ENCODE data around the gene BRI3BP. TPM values are rescaled to one million over a fixed set of nuclear protein-coding genes. Genes with fewer than 3 reads are reported as not detected.
"Not testable (repeated sequence)": the region's sequence is repeated elsewhere in the genome, so short reads cannot be mapped to it uniquely, and the experiment has no call there.

Gene BRI3BP
- total RNA-seq, 1 donor from 2014 or later = 6.8 TPM

DNA sequence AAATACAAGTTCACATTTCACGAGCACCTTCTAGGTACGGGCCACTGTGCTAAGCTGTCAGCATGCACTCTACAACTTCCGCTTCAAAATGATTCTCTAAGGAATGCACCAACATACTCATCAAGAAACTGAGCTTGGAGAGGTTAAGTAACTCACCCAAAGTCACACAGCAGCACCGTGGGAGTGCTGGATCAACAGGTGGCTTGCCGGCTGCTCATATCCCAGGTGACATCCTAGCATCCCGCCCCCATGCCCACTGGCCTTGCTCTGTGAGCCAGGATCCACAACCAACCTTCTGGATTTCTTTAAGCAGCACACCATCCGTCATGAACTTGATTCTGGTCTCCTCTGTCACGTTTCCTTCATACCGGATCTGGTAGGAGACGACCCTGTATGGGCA, 21.2 kb upstream of the BRI3BP start:
- no peak for DNase-seq (ENCODE audit: low spot score)

DNA sequence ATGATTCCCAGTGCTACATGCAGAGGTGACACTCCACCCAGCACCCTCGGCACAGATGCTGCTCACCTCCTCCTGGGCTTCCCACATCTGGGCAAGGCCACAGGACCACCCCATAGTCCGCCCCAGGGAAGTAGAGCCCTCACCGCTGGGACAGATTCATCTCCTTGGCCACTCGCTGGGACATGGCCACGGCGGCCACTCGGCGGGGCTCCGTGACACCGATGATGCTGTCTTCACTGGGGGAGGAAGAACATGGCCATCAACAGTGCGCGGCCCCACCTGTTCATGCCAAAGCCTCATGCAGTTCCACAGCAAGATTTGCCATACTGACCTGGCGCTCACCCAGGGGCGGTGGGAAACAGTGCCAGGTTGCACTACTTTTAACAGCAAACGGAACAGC, 18.2 kb upstream of the BRI3BP start:
- no peak for DNase-seq (ENCODE audit: low spot score)

- DNase-seq (ENCODE audit: low spot score) = no peak
These were observed 16.4 kb upstream of the BRI3BP start for GRCh38 chr12:124976999-124977398.

DNA sequence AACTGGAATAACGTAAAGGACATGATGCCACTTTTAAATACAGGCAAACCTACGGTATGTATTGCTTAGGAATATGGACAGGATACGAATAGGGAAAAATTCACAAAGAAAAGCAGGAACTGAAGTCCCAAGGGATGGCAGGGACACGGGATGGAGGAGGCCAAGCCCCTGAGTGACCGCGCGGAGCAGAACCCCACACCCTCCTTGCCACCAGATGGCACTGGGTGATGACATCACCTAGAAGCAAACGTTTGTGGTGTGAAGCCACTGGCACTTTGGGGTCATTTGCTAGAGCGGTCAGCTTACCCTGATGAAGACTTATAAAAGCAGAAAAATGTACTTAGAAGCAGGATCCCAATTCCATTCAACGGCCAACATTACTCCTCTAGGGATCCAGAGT, 13.9 kb upstream of the BRI3BP start:
- DNase-seq (ENCODE audit: low spot score) = no peak

DNA sequence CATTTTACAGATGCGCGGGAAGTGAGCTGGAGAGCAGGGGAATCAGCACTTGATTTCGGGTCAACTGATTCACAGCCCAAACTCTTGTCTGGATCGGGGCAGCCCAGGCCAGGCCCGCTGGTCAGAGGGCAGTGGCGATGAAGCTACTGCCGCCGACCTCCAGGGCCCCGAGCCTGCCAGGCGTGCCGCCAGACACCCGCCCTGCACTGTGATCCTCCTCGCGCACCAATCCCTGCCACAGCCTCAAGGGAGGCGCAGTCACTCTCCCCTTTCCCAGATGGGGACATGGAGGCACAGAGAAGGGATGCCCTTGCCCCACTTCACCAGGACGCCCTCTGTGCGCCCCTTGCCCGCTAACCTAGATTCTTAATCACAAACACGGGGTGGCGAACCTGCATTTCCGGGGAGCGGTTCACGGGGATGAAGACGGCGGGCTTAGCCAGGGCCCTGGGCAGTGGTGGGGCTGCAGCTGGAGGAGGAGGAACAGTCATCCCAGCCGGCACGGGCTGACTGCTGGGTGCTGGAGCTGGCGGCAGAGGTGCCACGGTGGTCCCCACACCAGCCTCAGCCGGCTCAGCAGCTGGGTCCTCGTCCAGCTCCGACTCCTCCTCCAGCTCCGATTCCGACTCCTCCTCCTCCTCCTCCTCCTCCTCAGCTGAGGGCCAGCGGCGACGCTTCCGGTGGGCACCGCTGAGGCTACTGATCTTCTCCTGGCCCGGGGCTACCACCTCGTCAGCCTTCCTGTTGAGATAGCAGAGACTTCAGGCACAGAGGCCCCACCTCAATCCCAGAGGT, 13.2 kb upstream of the BRI3BP start:
- no peak for DNase-seq (ENCODE audit: low spot score)

GRCh38 chr12:124986876-124987275, 6.6 kb upstream of the BRI3BP start:
- DNase-seq (ENCODE audit: low spot score) = not testable (repeated sequence)

- peak; percentile 74 for DNase-seq (ENCODE audit: low spot score)
These were observed 395 bp upstream of the BRI3BP start for GRCh38 chr12:124992874-124993625.

- no peak for DNase-seq (ENCODE audit: low spot score)
These were observed 1.1 kb downstream of the BRI3BP start for GRCh38 chr12:124994437-124994975.

DNA sequence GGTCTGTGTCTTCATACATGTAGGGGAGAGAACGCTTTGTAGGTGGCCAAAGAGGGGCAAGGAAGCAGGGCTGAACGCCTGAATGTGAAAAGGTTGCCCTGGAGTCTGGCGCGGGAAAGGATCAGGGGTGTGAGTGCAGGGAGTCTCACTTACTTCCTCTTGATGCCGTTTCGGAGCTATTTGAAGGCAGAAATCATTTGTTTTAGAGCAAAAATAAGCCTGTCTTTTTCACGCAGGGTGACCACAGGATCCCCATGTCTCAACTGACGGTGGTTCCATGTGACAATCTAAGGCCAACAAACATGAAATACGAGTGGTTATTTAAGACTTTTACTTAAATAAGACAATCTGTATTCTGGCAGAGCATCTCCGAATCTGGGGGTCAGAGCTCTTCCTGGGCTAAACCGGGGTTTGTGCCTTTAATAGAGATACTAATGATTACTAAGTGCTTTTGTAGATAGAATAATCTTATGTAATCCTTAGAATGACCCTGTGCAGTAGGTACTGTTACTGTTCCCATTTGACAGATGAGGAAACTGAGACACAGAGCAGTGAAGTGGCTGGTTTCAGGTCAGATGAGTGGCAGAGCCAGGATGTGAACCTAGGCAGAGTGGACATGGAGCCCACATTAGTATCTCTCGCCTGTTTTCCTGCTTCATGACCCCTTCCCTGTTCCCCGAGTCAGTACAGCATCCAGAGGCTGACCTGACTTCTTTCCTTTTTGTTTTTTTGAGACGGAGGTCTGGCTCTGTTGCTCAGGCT, 1.9 kb downstream of the BRI3BP start:
- no peak for DNase-seq (ENCODE audit: low spot score)

GRCh38 chr12:124998705-124999104, 5.3 kb downstream of the BRI3BP start:
- DNase-seq (ENCODE audit: low spot score) = no peak

- no peak for DNase-seq (ENCODE audit: low spot score)
These were observed 8.2 kb downstream of the BRI3BP start for GRCh38 chr12:125001636-125002035.

- DNase-seq (ENCODE audit: low spot score) = no peak
These were observed 9.6 kb downstream of the BRI3BP start for GRCh38 chr12:125003021-125003420.

GRCh38 chr12:125004621-125005020, 11.2 kb downstream of the BRI3BP start:
- no peak for DNase-seq (ENCODE audit: low spot score)

DNA sequence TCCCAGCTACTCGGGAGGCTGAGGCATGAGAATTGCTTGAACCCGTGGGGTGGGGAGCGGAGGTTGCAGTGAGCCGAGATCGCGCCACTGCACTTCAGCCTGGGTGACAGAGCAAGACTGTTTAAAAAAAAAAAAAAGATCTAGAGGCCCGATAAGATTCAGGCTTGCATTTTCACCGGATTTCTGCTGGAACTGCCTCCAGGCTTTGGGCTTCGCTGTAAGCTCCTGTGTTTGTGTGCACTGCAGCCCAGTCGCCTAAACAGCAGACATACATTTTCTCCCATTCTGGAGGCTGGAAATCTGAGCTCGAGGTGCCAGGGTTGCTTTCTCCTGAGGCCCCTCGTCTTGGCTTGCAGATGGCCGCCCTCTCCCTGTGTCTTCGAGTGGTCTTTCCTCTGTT, 12.2 kb downstream of the BRI3BP start:
- no peak for DNase-seq (ENCODE audit: low spot score)

DNA sequence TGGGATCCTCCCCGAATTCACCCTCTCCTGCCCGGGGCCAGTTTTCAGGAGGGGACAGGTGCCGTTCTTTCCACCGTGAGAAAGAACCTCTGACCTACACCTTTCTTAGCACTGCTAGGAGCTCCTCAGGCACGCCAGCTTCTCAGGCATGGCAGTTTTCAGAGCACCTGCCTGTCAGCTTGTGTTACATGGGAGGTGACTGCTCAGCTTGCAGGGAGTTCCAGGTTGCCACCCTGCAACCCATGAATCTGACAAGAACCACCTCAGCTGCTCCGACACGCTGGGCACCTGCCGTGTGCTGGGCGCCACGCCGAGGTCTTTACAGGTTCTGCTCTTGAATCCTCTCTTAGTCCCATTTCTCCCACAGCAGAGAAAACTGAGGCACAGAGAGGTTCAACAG, 12.9 kb downstream of the BRI3BP start:
- no peak for DNase-seq (ENCODE audit: low spot score)

DNA sequence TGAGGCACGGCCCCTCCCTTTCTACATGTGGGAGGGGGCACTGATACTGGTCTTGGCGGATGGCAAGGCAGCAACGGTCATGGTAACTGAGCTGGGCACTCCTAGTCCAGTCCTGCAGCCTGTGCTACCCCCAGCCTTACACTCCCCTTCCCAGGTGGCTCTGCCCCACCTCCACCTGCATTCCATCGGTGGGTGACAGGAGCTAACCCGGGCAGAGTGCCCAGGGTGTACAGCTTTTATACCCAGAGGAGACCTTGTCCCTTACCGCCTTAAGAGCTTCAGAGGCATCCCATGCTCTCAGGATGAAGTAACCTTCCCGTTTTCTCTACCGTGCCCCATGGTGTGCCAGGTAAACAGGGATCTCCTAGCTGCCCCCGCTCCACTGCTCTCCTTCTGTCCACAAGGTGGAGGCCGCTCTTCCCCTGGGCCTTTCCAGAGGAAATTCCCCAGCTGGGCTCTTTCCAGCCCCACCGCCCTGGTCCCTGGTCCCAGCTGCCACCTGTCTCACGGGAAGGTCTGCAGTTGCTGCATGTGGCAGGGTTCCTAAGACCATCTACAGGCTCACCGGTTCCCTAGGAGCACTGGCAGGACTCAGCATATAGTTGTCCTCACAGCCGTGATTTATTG, 20.5 kb downstream of the BRI3BP start:
- DNase-seq (ENCODE audit: low spot score) = no peak

DNA sequence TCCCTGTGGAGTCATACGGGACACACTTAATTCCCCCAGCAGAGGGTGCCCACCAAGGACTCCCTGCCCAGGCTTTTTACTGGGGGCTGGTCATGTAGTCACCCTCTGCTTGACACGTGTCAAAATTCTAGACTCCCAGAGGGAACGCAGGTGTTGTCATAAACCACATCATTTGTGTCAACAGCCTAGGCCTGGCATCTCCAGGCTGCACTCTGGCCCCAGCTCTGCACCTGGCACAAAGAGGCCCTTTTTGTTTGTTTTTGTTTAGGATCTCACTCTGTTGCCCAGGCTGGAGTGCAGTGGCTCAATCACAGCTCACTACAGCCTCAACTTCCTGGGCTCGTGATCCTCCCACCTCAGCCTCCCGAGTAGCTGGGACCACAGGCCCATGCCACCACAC, 21.1 kb downstream of the BRI3BP start:
- DNase-seq (ENCODE audit: low spot score) = no peak

- DNase-seq (ENCODE audit: low spot score) = no peak
These were observed 22.4 kb downstream of the BRI3BP start for GRCh38 chr12:125015680-125016310.

DNA sequence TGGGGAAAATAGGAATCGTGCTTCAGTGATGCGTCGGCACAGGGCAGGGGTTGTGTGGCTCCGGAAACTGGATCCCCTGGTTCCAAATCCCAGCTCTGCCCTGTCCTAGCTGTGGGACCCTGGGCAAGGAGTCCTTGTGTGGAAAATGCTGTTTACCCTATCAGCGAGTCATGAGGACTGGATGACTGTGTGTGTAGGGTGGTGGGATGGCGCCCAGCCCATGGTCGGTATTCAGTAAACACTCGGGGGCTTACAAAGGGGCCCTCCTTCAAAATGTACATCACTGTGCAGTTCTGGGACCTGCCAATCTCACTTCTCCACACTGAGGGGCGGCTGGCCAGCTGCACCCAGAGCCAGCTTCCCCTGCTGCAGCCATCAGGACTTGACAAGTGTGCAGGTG, 24.4 kb downstream of the BRI3BP start:
- DNase-seq (ENCODE audit: low spot score) = no peak

DNA sequence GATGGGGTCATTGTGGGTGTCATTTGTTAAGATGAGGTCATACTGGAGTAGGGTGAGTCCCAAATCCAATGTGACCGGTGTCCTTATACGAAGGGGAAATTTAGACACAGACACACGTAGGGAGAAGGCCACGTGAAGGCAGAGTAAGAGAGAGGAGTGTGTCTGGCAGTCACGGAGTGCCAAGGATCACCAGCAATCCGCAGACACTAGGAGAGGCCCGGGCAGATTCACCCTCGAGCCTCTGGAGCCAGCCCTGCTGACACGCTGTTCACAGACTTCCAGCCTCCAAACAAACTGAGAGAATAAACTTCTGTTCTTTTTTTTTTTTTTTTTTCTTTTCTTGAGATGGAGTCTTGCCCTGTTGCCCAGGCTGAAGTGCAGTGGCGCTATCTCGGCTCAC, 24.9 kb downstream of the BRI3BP start:
- no peak for DNase-seq (ENCODE audit: low spot score)

DNA sequence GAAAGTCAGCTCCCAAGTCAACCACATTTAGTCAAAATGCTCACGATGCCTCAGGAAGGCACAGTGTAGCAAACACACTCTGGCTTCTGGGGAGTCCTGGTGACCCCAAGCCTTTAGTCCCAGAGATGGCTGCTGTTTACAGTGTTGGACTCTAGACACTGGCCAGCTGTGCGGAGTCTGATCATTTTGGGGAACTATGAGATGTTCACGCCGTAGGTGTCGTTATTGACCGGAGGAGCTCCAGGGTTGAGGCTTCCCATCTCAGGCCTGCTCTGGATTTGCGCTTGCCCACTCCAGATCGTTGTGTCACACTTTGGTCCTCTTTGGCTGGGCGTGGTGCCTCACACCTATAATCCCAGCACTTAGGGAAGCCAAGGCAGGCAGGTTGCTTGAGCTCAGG, 27.7 kb downstream of the BRI3BP start:
- no peak for DNase-seq (ENCODE audit: low spot score)
